IPS-NIHi7 (cell line): Measurements from ENCODE around the gene ADTRP.
"Not testable (repeated sequence)": the region's sequence is repeated elsewhere in the genome, so short reads cannot be mapped to it uniquely, and the experiment has no call there.

Experiments
- DNase-seq: peaks from one replicate; pipeline ENCODE4 v3.0.0; 2012; ENCODE audit warnings: mixed read lengths; ENCODE audit errors: extremely low spot score

ADTRP gene

DNA sequence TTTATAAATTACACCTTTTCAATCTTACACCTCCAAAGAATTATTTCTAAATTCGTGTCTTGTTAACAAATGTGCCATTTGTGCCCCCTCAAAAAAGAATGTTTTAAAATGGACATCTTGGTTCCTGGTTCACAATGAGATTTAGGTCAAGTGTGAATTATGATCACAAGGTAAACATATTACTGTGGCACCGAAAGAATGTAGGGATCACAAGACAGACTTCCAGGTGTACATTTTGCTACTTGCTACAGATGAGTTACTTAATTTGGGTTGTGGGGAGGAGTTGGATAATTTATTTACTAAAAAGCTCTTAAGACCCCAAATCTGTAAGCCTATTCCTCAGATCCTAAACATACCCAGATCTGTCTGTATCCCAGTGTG is 25.0 kb upstream of the ADTRP start:
- no peak for DNase-seq

DNA sequence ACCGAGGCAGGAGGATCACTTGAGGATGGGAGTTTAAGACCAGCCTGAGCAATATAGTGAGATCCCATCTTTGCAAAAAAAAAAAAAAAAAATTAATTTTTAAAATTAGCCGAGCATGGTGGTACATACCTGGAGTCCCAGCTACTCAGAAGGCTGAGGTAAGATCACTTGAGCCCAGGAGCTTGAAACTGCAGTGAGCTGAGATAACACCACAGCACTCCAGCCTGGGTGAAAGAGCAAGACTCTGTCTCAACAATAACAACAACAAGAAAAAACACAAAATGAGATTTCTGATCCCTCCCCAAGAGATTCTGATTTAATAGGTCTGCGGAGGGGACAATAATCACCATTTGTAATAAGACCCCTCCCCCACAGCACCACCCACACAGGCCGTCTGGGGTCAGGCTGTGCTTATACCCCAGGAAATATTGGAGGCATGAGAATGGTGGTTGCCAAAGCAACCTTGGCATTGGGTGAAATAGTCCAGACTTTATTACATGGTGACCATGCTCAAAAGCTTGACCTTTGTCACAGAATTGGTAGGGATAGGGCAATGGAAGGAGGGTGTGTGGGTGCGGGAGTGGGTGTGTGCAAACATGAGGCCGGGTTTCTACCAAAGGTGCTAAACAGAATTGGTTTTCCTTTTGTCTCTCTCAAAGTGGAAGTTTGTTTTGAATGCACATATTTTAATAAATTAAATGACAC is 24.4 kb upstream of the ADTRP start:
- DNase-seq: no peak

DNA sequence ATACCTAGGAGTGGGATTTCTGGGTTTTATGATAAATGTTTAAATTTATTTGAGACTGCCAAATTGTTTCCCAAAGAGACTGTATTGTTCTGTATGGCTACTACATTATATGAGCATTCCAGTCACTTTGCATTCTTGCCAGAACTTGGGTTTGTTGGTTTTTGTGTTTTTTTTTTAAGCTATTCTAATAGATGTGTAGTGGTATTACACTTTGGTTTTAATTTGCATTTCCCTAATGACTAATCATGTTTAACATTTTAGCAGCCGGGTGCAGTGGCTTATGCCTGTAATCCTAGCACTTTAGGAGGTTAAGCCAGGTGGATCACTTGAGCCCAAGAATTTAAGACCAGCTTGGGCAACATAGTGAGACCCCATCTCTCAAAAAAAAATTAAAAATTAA is 21.9 kb upstream of the ADTRP start:
- not testable (repeated sequence) for DNase-seq

DNA sequence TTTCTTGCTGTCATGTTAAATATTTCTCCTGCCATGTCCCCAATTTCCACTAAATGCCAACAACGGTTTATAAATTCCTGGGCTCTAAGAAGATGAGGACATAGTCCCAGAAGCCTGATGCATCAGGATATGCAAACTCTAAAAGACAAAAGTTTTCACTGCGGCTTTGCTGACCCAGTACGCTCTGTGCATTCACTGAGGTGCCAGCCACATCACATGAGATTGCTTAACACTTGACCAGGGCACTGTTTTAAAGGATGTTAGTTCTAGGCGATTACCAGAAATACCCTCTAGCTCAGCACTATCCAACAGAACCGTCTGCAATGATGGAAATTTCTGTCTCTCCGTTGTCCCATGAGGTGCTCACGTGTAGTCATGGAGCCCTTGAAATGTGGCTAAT is 19.9 kb upstream of the ADTRP start:
- no peak for DNase-seq

DNA sequence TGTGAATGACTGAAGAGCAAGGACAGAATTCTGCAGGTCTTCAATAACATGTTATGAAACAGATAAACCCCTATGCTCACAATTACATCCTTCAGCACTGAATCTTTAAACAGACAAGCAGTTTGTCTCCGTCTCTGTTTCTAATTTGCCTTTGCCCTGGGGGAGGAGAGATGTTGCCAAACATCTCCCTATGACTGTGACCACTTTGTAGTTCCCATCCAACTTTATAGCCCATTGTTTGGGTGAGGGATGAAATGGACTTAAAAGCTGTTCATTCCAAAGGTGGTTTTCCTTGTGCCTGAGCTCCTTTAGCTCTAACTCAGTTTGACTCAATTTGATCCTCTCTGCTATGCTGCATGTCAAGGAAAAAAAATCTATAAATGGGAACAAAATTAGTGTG is 19.5 kb upstream of the ADTRP start:
- no peak for DNase-seq

DNA sequence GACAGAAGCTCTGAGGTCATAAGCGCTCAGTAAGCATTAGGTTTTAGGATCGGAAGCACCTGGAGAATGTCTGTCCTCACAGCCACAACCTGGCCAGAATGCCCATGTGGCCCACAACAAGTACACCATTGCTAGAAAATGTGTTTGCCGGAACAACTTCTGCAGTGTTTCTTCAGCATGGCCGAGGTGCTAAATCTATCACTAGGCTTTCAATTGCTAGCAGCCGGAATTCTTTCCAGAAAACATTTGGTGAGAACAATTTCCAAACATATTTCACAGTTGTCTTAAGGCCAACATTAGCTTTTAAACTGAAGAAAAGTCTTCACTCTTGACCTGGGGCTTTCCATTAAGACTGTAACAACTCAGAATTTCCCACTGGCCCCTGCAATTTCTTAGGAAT is 18.2 kb upstream of the ADTRP start:
- DNase-seq: no peak

DNA sequence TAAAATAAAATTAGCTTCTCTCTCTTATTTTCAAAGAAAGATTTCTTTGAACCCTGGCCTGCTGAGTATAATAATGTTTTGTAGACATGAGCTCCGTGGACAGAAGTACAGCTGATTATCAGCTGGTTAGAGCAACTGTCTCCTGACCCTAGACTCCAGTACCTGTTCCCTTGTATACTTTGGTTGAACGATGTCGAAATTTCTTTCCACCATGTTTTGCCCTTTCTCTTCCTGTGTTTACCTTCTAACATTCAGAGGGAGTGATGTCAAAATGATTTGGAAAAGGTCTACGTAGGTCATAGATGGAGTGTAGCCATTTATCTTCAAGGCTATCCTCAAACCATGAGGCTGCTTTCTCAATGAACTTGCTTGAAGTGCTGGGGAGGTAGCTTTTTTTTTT is 16.8 kb upstream of the ADTRP start:
- no peak for DNase-seq

DNA sequence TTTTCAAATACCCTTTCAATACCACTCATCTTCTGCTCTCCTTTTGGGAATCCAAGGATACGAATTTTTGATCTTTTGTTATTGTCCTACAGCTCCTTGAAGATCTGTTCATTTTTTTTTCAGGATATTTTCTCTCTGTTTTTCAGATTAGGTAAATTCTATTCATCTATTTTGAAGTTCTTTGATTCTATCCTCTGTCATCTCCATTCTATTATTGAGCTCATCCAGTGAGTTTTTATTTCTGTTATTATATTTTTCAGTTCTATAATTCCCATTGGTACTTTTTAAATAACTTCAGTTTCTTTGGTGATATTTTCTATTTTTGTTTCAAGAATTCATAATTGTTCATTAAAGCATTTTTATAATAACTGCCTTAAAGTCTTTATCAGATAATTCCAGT is 14.7 kb upstream of the ADTRP start:
- DNase-seq: no peak

DNA sequence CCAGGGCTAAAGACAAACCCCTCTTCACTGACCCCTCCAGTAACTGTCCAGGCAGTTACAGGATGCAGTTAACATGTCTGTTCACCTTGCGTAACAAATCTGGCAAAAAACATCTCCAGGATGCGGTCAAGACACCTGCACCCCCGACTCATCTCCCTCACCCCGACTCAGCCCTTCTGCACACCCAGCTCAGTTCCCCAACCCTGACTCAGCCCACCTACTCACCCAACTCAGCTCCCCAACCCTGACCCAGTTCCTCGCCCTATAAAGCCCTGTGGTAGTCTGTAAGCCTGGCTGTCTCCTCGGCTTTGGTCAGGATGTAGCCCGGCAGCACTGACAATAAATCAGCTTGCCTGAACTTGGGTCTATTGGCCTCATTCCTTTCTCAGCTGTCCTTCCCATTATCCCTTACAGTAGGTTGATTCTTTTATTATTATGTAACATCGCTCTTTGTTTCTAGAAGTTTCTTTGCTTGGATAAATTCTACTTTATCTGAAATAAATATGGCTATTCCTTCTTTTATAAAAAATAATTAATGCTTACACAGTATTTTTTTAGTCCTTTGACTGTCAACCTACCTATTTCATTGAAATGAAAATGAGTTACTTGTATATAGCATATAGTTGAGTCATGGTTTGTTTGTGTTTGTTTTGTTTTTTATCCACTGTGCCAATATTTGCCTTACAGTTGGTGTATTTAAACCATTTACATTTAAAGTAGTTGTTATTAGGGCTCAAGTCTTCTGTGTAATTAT is 12.9 kb upstream of the ADTRP start:
- DNase-seq: no peak

DNA sequence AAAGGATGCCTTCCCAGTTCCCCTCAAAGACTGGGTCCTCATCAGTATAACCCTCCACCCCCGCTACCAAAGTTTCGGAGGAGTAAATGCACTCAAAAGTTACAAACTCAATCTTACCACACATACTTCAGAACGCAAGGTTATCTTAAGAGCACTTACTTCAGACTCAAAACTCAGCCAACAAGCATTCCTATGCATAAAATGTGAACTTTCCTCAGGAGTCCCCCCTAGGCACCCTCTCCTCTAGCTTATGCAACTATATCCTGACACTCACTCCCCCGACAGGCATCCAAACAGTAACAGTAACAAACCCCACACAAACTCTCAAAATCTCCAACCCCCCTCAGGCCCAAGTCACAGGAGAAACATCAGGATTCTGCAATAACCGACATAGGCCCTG is 11.1 kb upstream of the ADTRP start:
- no peak for DNase-seq

DNA sequence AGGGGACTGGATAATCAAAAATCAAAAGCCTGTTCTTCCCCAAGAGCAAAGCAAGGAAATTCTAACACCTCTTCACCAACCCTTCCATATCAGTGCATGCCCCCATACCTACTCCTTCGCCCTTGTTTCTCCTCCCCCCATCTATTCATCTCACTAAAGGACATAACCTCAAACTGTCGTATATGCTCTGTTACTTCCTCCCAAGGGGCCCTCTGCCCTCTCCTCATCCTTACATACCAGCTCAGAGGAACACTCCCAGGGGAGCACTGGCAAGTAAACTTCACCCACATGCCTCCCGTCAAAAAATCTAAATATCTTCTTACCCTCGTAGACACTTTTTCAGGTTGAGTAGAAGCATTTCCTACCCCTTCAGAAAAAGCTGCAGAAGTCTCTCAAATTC is 9.4 kb upstream of the ADTRP start:
- no peak for DNase-seq

DNA sequence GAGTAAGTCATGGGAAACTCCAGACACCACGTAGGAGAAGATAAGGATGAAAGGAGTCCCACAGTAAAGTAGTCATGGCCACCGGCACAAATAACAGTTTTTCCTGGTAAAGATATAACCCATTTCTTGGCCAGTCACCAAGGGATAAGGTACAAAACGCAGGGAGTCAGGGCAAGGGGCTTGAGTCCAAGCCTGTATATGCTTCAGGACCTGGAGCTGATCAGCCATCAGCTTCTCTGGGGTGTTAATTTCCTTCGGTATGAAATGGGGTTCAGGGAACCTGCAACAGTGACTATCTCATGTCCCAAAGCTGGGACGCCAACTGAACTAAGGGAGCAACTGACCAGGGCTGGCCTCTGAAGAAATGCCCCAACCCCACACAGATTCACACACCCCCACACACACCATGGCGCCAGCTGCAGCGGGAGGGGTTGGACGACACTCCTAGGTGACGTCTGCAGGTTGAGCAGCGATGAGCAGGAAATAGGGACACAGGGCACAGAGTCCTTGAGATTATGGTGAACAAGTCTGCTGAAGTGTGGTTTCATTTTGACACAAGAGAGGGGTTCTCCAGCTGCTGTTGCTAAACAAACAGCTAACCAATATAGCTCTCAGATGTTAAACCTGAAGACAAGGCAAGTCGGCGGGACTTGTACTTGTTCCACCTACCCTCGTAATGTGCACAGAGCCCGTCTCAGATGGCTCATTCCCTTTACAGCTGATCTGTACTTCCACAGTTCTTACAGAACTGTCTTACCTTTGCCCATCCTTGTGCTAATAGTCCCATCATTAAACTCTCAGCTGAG is 7.4 kb upstream of the ADTRP start:
- DNase-seq: no peak

DNA sequence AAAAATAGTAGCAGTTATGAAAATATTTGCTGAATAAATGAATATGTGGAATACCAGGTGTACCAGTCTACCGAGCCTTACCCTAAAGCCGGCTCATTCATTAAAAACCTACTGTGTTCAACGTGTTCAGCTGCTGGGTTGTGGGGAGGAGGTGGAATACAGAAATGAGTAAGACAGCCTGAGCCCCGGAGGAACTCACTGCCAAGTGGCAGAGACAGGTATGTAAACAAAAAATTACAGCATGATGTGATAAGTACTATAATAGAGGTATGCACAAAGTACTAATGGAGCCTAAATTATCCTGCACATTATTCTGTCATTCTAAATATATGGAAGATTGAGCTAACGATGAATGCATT is 6.8 kb upstream of the ADTRP start:
- DNase-seq: no peak

DNA sequence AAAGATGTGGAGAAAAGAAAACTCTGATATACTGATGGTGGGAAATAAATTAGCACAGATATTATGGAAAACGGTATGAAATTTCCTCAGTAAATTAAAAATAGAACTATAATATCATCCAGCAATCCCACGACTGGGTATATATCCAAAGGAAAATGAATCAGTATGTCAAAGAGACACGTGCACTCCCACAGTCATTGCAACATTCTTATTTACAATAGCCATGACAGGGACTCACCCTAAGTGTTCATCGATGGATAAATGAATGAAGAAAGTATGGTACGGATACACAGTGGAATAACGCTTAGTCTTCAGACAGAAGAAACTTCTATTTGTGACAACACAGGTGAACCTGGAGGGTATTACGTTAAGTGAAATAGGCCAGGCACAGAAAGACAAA is 5.7 kb upstream of the ADTRP start:
- DNase-seq: no peak

DNA sequence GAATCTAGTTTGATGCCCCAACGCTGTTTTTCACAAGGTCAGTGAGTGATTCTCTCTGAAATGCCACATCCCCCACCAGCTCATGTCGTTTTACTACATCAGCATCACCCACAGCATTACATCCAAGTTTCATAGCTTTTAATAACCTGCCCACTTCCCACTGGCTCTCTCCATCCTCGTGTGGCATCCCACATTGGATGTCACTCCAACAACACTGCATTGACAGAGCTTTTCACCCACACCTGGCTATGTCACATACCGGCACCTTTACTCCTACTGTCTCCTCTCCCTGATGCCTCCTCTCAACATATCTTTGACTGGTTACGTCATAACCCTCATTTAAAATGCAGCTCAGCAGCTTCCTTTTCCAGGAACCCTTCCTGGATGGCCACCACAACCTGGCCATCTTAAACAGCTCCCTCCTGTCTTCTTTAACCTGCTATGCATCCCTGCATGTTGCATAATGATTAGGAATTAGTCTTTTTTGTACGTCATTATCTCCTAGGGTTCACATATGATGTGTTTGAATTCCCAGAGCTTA is 5.0 kb upstream of the ADTRP start:
- no peak for DNase-seq

DNA sequence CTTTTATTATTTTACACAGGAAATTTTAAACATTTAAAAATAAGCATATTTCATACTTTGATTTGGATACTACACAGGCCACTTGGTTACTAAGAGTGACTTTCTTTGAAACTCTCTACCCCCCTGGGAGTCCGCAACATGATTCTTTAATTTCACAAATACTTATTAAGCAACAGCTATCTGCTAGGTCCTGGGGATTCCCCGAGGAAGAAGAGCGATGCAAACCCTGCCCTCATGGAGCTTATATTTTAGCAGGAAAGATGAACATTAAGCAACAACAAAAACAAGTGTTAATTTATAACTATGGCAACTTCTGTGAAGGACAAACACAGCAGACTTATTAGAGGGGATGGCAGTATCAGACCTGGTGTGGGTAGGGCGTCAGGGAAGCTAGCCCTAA is 3.9 kb upstream of the ADTRP start:
- no peak for DNase-seq

DNA sequence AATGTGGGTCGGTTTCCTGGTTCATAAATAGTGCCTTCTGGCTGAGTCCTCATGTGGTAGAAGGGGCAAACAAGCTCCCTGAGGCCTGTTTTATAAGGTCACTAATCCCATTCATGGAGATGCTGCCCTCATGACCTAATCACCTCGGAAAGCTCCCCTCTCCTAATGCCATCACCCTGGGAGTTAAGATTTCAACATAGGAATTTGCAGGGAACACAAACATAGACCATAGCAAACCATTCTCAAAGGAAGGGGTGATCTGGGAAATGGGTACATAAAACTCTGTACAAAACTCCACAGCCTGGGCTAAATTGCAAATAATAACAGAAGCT is 1.5 kb upstream of the ADTRP start:
- DNase-seq: no peak

DNA sequence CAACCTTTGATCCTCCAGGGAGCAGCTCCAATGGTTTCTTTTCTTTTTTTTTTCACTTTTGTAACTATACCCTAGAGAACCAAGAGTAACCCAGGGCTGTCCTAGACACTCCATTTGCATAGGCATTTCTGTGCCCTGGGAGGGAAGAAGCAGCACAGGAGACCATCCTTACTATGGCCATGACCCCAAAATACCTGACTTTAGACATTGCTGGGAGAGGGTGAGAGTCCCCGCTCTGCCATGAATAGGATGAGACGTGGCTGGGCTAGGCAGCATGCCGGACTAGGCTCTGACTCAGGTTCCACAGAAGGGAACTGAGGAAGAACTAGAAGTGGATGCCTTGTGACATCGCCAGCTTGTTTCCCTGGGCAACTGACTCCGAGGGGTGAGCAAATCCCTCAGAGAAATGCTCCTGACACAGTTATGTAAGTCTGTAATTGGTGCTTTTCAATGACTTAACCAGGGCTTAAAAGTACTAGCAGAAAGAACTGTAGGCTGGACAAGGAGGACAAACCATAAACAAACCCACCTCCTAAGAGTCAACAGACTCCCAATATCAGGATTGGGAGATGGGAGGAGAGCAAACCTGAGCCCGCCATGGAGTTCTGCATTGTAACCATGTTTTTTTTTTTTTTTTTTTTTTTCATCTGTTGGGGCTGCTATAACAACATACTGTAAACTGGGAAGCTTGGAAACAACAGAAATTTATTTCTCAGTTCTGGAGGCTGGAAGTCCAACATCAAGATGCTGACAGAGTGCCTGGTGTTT is 910 bp upstream of the ADTRP start:
- no peak for DNase-seq

DNA sequence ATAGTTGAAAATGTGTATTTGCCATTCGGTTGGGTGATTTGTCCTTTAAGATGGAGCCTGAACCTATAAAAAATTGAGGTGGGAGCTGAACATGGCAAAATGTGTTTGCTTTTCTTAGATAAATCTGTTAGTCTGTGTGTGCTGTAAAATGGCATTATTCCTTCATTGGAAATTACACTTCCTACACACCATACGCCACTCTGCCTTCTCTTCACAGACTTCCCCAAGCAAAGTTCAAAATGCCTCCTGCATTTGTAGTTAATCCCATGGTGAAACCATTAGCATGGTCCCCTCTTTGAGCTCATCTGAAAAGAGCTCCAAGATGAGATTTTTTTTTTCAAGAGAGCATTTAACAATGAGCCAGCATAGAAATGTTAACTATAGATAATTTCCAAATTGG is 567 bp downstream of the ADTRP start:
- DNase-seq: no peak

DNA sequence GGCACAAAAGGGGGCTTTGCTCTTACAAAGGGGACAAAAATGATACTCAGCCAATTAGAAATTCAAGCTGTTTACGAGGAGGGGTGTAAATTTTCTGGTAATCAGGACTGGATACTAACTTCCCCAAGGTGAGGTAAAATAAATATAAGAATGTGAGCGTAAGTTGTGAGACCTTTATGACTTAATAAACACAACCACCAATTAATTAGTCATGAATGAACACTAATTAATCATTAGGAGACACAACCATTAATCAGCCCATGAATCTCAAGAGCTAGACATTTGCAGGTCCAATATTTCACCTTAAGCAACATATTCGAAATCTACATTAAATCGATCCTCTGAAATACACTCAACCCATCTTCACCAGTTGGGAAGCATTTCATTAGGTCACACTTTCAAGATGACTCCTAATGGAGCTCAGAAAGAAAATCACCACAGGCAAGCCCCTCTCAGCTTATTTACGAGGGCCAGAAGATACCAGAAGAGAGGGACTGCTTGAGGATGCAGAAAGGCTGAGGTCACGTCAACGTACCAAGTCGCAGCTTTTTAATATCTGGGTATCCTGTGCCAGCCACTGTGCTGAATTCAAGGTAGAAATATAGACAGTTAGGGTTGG is 2.7 kb downstream of the ADTRP start:
- no peak for DNase-seq

DNA sequence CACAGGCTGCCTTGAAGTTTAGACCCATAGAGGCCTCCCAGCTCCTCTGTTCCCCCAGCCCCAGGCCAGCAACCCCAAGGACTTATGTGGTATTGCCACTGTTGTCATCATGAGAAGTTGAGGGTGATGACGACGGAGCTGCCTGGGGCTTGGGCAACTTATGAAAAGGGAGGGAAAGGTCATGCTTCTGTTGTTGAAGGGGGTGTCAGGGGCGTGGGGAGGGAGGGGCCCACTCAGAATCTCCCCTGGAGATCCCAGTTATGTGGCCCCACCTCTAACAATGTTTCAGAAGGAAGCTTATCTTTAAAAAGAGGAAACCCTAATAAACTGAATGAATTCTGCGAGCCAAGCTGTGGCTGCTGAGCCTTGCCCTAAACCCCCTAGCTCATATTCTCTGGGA is 4.2 kb downstream of the ADTRP start:
- no peak for DNase-seq

DNA sequence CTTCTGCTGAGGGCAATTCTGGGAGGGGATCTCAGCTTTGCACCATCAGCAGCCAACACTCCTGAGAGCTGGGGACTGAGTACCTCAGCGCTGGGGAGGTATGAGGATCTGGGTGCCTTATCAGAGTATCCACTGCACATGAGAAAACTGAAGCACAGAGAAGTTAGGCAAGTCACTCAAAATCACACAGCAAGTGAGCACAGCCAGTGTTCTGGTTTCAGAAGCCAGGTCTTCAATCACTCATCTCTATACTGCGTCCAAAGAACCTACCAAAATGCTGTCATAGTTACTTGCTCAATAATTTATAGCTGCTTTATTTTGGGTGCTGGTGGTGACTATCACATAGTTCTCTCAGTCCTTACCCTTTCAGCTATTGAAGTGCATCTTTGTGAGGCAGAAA is 5.0 kb downstream of the ADTRP start:
- no peak for DNase-seq
